Mucosa of rectum (tissue), 2 donors: ENCODE data around the gene SLC66A3.
A peak's percentile ranks its signal among the peaks of the same experiment; 100 is the strongest.
"Not testable (repeated sequence)": the region's sequence is repeated elsewhere in the genome, so short reads cannot be mapped to it uniquely, and the experiment has no call there.

Experiments used
- H3K27ac ChIP-seq, 2 donors: one replicate each; pipeline ENCODE4 v1.7.0; 2013; ENCODE audit warnings: inconsistent platforms in 2 of 2, low read depth in 2 of 2, low read length in 2 of 2
- H3K27me3 ChIP-seq, 2 donors: one replicate each; pipeline ENCODE4 v1.7.0; 2013; ENCODE audit warnings: low read length in 2 of 2; ENCODE audit not compliant: control insufficient read depth in 2 of 2, insufficient read depth in 2 of 2
- H3K36me3 ChIP-seq, 2 donors: one replicate each; pipeline ENCODE4 v1.7.0; 2013; ENCODE audit warnings: low read length in 2 of 2; ENCODE audit not compliant: control insufficient read depth in 2 of 2, insufficient read depth in 2 of 2
- H3K4me1 ChIP-seq, 2 donors: one replicate each; pipeline ENCODE4 v1.7.0; 2013; ENCODE audit warnings: low read length in 2 of 2, mild to moderate bottlenecking in 1 of 2; ENCODE audit not compliant: control insufficient read depth in 2 of 2, insufficient read depth in 2 of 2
- H3K4me3 ChIP-seq, 2 donors: one replicate each; pipeline ENCODE4 v1.7.0; 2013; ENCODE audit warnings: low read length in 2 of 2
- H3K9ac ChIP-seq, 2 donors: one replicate each; pipeline ENCODE4 v1.7.0; 2013; ENCODE audit warnings: low read length in 2 of 2, low read depth in 1 of 2, mild to moderate bottlenecking in 1 of 2
- H3K9me3 ChIP-seq, 2 donors: one replicate each; pipeline ENCODE4 v1.7.0; 2013; ENCODE audit warnings: low read length in 2 of 2; ENCODE audit not compliant: control insufficient read depth in 2 of 2
- donor health status: healthy.
- donor health status: Normal muscosa, but diverticular disease.

Gene SLC66A3

DNA sequence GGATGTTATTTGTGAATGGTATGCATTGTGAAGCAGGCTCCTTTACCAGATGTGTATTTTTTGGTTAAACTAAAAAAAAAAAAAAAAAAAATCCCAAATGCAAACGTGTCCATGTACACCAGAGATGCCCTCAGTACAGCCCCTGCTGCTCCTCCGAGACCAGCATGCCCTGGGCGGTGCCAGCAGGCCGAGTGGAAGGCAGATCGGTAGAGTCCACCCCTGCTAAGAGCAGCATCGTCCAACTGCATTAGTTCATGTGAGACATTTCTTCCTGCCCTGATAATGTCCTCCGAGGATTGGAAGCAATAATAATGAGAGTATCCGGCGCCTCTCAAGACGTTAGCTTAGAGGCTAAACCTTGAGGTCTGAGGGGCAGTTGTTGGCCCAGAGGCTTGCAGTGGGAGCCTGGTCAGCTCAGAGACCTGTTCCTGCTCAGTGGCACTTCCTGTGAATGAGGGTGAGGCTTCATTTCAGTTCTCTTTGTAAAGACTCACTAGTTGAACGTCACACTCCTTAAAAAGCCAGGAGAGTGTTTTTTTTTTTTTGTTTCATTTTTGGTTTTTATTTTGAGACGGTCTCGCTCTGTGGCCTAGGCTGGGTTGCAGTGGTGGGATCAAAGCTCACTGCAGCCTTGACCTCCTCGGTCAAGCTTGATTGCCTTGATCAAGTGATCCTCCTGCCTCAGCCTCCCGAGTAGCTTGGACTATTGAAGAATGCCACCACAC is 5.6 kb downstream of the SLC66A3 start:
- Histone ChIP-seq H3K9me3 (no peaks in the 10 kb centered on the region), H3K36me3 (no peaks in the 10 kb centered on the region), H3K27me3 (no peaks in the 10 kb centered on the region), H3K4me1 (peaks cover 1% of the 10 kb centered on the region in 2 donors), H3K4me3 (no peak overlapping the region), H3K9ac (no peak overlapping the region), H3K27ac (peak overlapping the region in 1 of 2 donors; percentile 39)

DNA sequence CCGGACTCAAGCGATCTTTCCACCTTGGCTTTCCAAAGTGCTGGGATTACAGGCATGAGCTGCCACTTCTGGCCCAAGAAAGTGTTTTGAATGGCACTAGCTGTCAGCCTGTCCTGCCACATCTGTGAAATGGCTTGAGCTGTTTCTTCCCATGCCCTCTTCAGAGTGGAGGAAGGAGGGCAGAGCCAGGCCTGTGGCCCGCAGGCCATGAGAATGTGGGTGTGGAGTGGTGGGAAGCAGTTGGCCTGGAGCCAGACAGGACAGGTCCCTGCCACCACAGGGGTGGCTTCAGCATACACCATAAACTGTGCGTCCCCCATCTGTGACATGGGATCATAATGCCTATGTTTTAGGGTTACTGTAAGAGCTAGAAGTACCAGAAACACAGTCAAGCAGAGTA is 6.5 kb downstream of the SLC66A3 start:
- Histone ChIP-seq H3K27ac (no peak overlapping the region), H3K4me3 (no peak overlapping the region), H3K9me3 (no peaks in the 10 kb centered on the region), H3K27me3 (no peaks in the 10 kb centered on the region), H3K9ac (no peak overlapping the region), H3K36me3 (no peaks in the 10 kb centered on the region), H3K4me1 (no peaks in the 10 kb centered on the region)

GRCh38 chr2:11163439-11164317 is 8.4 kb downstream of the SLC66A3 start:
- Histone ChIP-seq H3K4me3 (no peak overlapping the region), H3K4me1 (no peaks in the 10 kb centered on the region), H3K27me3 (no peaks in the 10 kb centered on the region), H3K27ac (no peak overlapping the region), H3K9me3 (no peaks in the 10 kb centered on the region), H3K9ac (no peak overlapping the region), H3K36me3 (no peaks in the 10 kb centered on the region)

DNA sequence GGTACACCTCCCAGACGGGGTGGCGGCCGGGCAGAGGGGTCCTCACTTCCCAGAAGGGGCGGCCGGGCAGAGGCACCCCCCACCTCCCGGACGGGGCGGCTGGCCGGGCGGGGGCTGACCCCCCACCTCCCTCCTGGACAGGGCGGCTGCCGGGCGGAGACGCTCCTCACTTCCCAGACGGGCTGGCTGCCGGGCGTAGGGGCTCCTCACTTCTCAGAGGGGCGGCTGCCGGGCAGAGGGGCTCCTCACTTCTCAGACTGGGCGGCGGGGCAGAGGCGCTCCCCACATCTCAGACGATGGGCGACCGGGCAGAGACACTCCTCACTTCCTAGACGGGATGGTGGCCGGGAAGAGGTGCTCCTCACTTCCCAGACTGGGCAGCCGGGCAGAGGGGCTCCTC is 9.8 kb downstream of the SLC66A3 start:
- H3K27me3 ChIP-seq, H3K9ac ChIP-seq, H3K36me3 ChIP-seq, H3K9me3 ChIP-seq, H3K4me3 ChIP-seq, H3K4me1 ChIP-seq, H3K27ac ChIP-seq: not testable (repeated sequence)

- H3K4me1 ChIP-seq: no peaks in the 10 kb centered on the region
- no peak overlapping the region for H3K27ac ChIP-seq
- no peak overlapping the region for H3K4me3 ChIP-seq
- no peaks in the 10 kb centered on the region for H3K36me3 ChIP-seq
- H3K9ac ChIP-seq: no peak overlapping the region
- no peaks in the 10 kb centered on the region for H3K27me3 ChIP-seq
- no peaks in the 10 kb centered on the region for H3K9me3 ChIP-seq
These were observed 11.2 kb downstream of the SLC66A3 start for GRCh38 chr2:11166476-11166875.

GRCh38 chr2:11168488-11168887 is 13.2 kb downstream of the SLC66A3 start:
- Histone ChIP-seq H3K4me1 (no peaks in the 10 kb centered on the region), H3K9ac (no peak overlapping the region), H3K4me3 (no peak overlapping the region), H3K36me3 (no peaks in the 10 kb centered on the region), H3K9me3 (no peaks in the 10 kb centered on the region), H3K27ac (no peak overlapping the region), H3K27me3 (no peaks in the 10 kb centered on the region)

- Histone ChIP-seq H3K36me3 (no peaks in the 10 kb centered on the region), H3K9ac (no peak overlapping the region), H3K4me3 (no peak overlapping the region), H3K9me3 (no peaks in the 10 kb centered on the region), H3K27ac (no peak overlapping the region), H3K4me1 (no peaks in the 10 kb centered on the region), H3K27me3 (no peaks in the 10 kb centered on the region)
These were observed 14.1 kb downstream of the SLC66A3 start for GRCh38 chr2:11169333-11169732.

DNA sequence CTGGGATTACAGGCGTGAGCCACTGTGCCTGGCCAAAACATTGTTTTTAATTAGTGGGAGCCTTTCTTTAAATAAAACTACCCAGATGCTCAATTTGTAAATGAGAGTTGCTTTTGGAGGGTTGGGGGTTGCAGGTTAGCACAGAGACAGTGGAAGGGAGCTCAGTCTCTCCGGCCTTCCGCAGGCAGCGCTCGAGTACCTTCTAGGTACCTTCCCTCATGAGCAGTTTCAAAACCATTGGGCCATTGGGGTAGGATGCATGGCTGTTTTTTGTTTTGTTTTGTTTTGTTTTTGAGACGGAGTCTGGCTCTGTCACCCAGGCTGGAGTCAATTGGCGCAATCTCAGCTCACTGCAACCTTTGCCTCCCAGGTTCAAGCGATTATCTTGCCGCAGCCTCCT is 19.0 kb downstream of the SLC66A3 start:
- no peaks in the 10 kb centered on the region for H3K4me1 ChIP-seq
- H3K4me3 ChIP-seq: no peak overlapping the region
- H3K27ac ChIP-seq: no peak overlapping the region
- H3K27me3 ChIP-seq: no peaks in the 10 kb centered on the region
- no peak overlapping the region for H3K9ac ChIP-seq
- H3K36me3 ChIP-seq: peaks cover 0 to 4% of the 10 kb centered on the region in 2 donors
- H3K9me3 ChIP-seq: no peaks in the 10 kb centered on the region

- Histone ChIP-seq H3K27ac (no peak overlapping the region), H3K4me1 (no peaks in the 10 kb centered on the region), H3K4me3 (no peak overlapping the region), H3K36me3 (peaks cover 4 to 8% of the 10 kb centered on the region in 2 donors), H3K9ac (no peak overlapping the region), H3K9me3 (no peaks in the 10 kb centered on the region), H3K27me3 (no peaks in the 10 kb centered on the region)
These were observed 20.1 kb downstream of the SLC66A3 start for GRCh38 chr2:11175293-11175795.
